Uterus (tissue), 4 donors: ENCODE measurements around the gene CDT1. TPM values are rescaled to one million over a fixed set of nuclear protein-coding genes. Genes with fewer than 3 reads are reported as not detected.

ENCODE experiments used
- DNase-seq, 2 donors: peaks; one replicate each; pipeline ENCODE4 v3.0.0-alpha.2; 2019 to 2020
- H3K27ac ChIP-seq, 2 donors: fragments of 200-600 bp; sonication (generic); 1 replicate in 1 of 2; 2 replicates in 1 of 2; pipeline ENCODE4 v1.5.1; 2016 to 2018
- H3K27me3 ChIP-seq, 2 donors: fragments of 200-600 bp; sonication (generic); one replicate each; pipeline ENCODE4 v1.5.1; 2018 to 2019; ENCODE audit warnings: control low read depth in 1 of 2
- H3K36me3 ChIP-seq, 2 donors: fragments of 200-600 bp; sonication (generic); one replicate each; pipeline ENCODE4 v1.5.1; 2019; ENCODE audit warnings: control low read depth in 1 of 2
- H3K4me1 ChIP-seq, 2 donors: fragments of 200-600 bp; sonication (generic); one replicate each; pipeline ENCODE4 v1.5.1; 2018 to 2019; ENCODE audit warnings: control low read depth in 1 of 2
- H3K4me3 ChIP-seq, 2 donors: fragments of 200-600 bp; sonication (generic); 1 replicate in 1 of 2; 2 replicates in 1 of 2; pipeline ENCODE4 v1.5.1; 2018 to 2019; ENCODE audit warnings: mild to moderate bottlenecking in 1 of 2
- H3K9me3 ChIP-seq, 2 donors: fragments of 200-600 bp; sonication (generic); one replicate each; pipeline ENCODE4 v1.5.1; 2019; ENCODE audit warnings: control low read depth in 1 of 2
- POLR2A ChIP-seq, 2 donors: fragments of 450-650 bp; IDR thresholded peaks; one replicate each; pipeline ENCODE4 v1.6.1; 2016; ENCODE audit warnings: antibody characterized with exemption in 2 of 2, mild to moderate bottlenecking in 1 of 2, moderate library complexity in 1 of 2
- intact Hi-C: fragments of 100-400 bp; cut with DNase I; formaldehyde crosslinking; loops from one replicate; pipeline ENCODE4 v1.15.1; 2023; ENCODE audit warnings: low total_unique reads
- total RNA-seq, 4 donors: library from RNA; depleted of rRNA in 3 of 4; stranded (reverse); fragments of >200 nt in 3 of 4; gene quantifications; one replicate each; pipeline versions ENCODE4 v1.1.0 to v1.2.4, GENCODE V29; 2014 to 2023
- TF ChIP-seq, protein P1 (sequence below), 4 experiments: fragments of 200-600 bp in 2 of 4; fragments of 450-650 bp in 2 of 4; sonication (generic) in 2 of 4; IDR thresholded peaks; one replicate each; pipeline ENCODE4 v1.5.1; 2016 to 2019; ENCODE audit warnings: antibody characterized with exemption in 4 of 4, mild to moderate bottlenecking in 2 of 4, moderate library complexity in 1 of 4
- donor health status: DM: yes; HTN: yes; CAD: no.

The CDT1 gene
- total RNA-seq, 4 donors from 2014 or later = 0.34 to 6.6 TPM; not detected in 2

- TF ChIP-seq POLR2A (IDR thresholded peaks at IDR 0.05) = no peak
- TF ChIP-seq, protein P1, sequence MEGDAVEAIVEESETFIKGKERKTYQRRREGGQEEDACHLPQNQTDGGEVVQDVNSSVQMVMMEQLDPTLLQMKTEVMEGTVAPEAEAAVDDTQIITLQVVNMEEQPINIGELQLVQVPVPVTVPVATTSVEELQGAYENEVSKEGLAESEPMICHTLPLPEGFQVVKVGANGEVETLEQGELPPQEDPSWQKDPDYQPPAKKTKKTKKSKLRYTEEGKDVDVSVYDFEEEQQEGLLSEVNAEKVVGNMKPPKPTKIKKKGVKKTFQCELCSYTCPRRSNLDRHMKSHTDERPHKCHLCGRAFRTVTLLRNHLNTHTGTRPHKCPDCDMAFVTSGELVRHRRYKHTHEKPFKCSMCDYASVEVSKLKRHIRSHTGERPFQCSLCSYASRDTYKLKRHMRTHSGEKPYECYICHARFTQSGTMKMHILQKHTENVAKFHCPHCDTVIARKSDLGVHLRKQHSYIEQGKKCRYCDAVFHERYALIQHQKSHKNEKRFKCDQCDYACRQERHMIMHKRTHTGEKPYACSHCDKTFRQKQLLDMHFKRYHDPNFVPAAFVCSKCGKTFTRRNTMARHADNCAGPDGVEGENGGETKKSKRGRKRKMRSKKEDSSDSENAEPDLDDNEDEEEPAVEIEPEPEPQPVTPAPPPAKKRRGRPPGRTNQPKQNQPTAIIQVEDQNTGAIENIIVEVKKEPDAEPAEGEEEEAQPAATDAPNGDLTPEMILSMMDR (IDR thresholded peaks at IDR 0.05) = no peak
- DNase-seq = no peak
- Histone ChIP-seq H3K9me3 (no peaks in the 10 kb centered on the region), H3K4me3 (no peak overlapping the region), H3K27me3 (no peaks in the 10 kb centered on the region), H3K36me3 (no peaks in the 10 kb centered on the region), H3K27ac (peak overlapping the region; percentile 80 to 96), H3K4me1 (peaks cover 0 to 6% of the 10 kb centered on the region in 2 donors)
- intact Hi-C loops = no loop called here
Observed at GRCh38 chr16:88758227-88758943, 45.2 kb upstream of the CDT1 start.

- intact Hi-C loops = no loop called here
- Histone ChIP-seq H3K27ac (peak overlapping the region; percentile 80 to 96), H3K4me1 (peaks cover 0 to 6% of the 10 kb centered on the region in 2 donors)
Observed at GRCh38 chr16:88758944-88759244, 44.7 kb upstream of the CDT1 start.

GRCh38 chr16:88759245-88759975 lies 44.2 kb upstream of the CDT1 start:
- no peaks in the 10 kb centered on the region for H3K36me3 ChIP-seq
- peak overlapping the region; percentile 7 to 27 for H3K4me3 ChIP-seq
- DNase-seq = peak; percentile 65 to 84
- intact Hi-C loops = no loop called here
- peak overlapping the region; percentile 80 to 96 for H3K27ac ChIP-seq
- no peaks in the 10 kb centered on the region for H3K9me3 ChIP-seq
- H3K27me3 ChIP-seq = no peaks in the 10 kb centered on the region
- TF ChIP-seq, protein P1 (IDR thresholded peaks at IDR 0.05) = peak in 1 of 4 experiments; percentile 11
- peak; percentile 60 to 73 for TF ChIP-seq POLR2A (IDR thresholded peaks at IDR 0.05)
- H3K4me1 ChIP-seq = peaks cover 0 to 6% of the 10 kb centered on the region in 2 donors

More at GRCh38 chr16:88758944-88759244, 44.7 kb upstream of the CDT1 start:
- Histone ChIP-seq H3K36me3 (no peaks in the 10 kb centered on the region), H3K27me3 (no peaks in the 10 kb centered on the region), H3K4me3 (peak overlapping the region in 1 of 2 donors; percentile 27), H3K9me3 (no peaks in the 10 kb centered on the region)
- no peak for DNase-seq
- TF ChIP-seq POLR2A (IDR thresholded peaks at IDR 0.05) = no peak
- TF ChIP-seq, protein P1 (IDR thresholded peaks at IDR 0.05) = no peak

DNA sequence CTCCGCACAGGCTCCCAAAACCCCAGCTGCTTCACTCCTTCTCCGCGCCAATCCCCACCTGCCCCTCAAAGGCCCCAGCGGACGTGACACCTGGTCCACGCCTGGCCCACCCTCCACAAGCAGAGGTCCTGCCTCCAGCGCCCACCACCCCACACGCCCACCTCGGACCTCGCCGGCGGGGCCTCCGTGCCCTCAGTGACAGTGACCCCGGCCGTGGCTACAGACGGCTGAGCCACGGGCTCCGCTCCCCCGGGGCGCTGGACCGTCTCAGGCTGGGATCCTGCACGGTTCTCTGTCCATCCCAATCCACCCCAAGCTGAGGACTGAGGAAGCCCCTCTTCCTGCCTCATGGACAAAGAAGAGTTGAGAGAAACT lies 43.6 kb upstream of the CDT1 start:
- no peaks in the 10 kb centered on the region for H3K36me3 ChIP-seq
- peaks cover 0 to 6% of the 10 kb centered on the region in 2 donors for H3K4me1 ChIP-seq
- intact Hi-C loops = no loop called here
- peak overlapping the region; percentile 80 to 96 for H3K27ac ChIP-seq
- peak overlapping the region; percentile 7 to 27 for H3K4me3 ChIP-seq
- no peaks in the 10 kb centered on the region for H3K27me3 ChIP-seq
- no peak for DNase-seq
- no peaks in the 10 kb centered on the region for H3K9me3 ChIP-seq
- TF ChIP-seq, protein P1 (IDR thresholded peaks at IDR 0.05) = no peak
- TF ChIP-seq POLR2A (IDR thresholded peaks at IDR 0.05) = no peak
